Spleen (tissue), 11 donors: ENCODE data around the gene LNPK. TPM values are rescaled to one million over a fixed set of nuclear protein-coding genes. Genes with fewer than 3 reads are reported as not detected.

Experiments used
- DNase-seq: peaks from one replicate; pipeline ENCODE4 v3.0.0-alpha.2; 2020
- H3K27ac ChIP-seq, 8 donors: fragments of 200-600 bp; sonication (generic) in 7 of 8; 1 replicate in 4 of 8; 2 replicates in 4 of 8; pipeline versions ENCODE4 v1.5.0 to v1.8.0; 2016 to 2021; ENCODE audit warnings: inconsistent platforms in 4 of 8, mild to moderate bottlenecking in 4 of 8, moderate library complexity in 1 of 8
- H3K27me3 ChIP-seq, 7 donors: fragments of 200-600 bp; sonication (generic) in 6 of 7; replicated peaks in 1 of 7; 1 replicate in 4 of 7; 2 replicates in 3 of 7; pipeline versions ENCODE4 v1.5.0 to v1.8.0; 2016 to 2021; ENCODE audit warnings: inconsistent platforms in 3 of 7, mild to moderate bottlenecking in 1 of 7
- H3K36me3 ChIP-seq, 6 donors: fragments of 200-600 bp; sonication (generic) in 5 of 6; 1 replicate in 4 of 6; 2 replicates in 2 of 6; pipeline versions ENCODE4 v1.5.0 to v1.8.0; 2016 to 2021; ENCODE audit warnings: inconsistent platforms in 2 of 6
- H3K4me1 ChIP-seq, 6 donors: fragments of 200-600 bp; sonication (generic) in 5 of 6; 1 replicate in 3 of 6; 2 replicates in 3 of 6; pipeline versions ENCODE4 v1.5.0 to v1.8.0; 2016 to 2021; ENCODE audit warnings: inconsistent platforms in 3 of 6
- H3K4me3 ChIP-seq, 8 donors: fragments of 200-600 bp; sonication (generic) in 7 of 8; 1 replicate in 4 of 8; 2 replicates in 4 of 8; pipeline versions ENCODE4 v1.5.0 to v1.8.0; 2016 to 2021; ENCODE audit warnings: inconsistent platforms in 4 of 8, mild to moderate bottlenecking in 4 of 8, moderate library complexity in 2 of 8
- H3K9me3 ChIP-seq, 8 donors: fragments of 200-600 bp; sonication (generic) in 7 of 8; 1 replicate in 4 of 8; 2 replicates in 4 of 8; pipeline versions ENCODE4 v1.5.0 to v1.8.0; 2016 to 2021; ENCODE audit warnings: inconsistent platforms in 4 of 8
- CTCF ChIP-seq, 11 experiments: fragments of 200-600 bp in 7 of 11; fragments of 450-650 bp in 4 of 11; sonication (generic) in 4 of 11; IDR thresholded peaks in 8 of 11; conservative IDR thresholded peaks in 3 of 11; 1 replicate in 7 of 11; 2 replicates in 4 of 11; pipeline versions ENCODE4 v1.4.0 to v1.8.0; 2016 to 2021; ENCODE audit warnings: antibody characterized with exemption in 11 of 11, inconsistent platforms in 4 of 11, mild to moderate bottlenecking in 1 of 11
- POLR2A ChIP-seq, 3 donors: fragments of 450-650 bp; IDR thresholded peaks; one replicate each; pipeline ENCODE4 v1.5.1; 2017; ENCODE audit warnings: antibody characterized with exemption in 3 of 3, mild to moderate bottlenecking in 1 of 3
- POLR2AphosphoS5 ChIP-seq, 3 donors: sonication (generic); formaldehyde crosslinking; IDR thresholded peaks; one replicate each; pipeline ENCODE4 v1.5.1; 2017; ENCODE audit warnings: antibody characterized with exemption in 3 of 3
- WGBS, 5 donors: extraction: QIAGEN DNeasy Blood & Tissue Kit in 3 of 5; methylation state at CpG; one replicate each; pipeline versions ENCODE4 v1.1.5 to v1.1.7; 2013 to 2018; 5-methylcytosine and 5-hydroxymethylcytosine counted together
- intact Hi-C: fragments of 100-400 bp; cut with DNase I; formaldehyde crosslinking; loops from one replicate; pipeline ENCODE4 v1.15.0; 2023; ENCODE audit warnings: low total_unique reads
- polyA plus RNA-seq, 3 donors: library from polyadenylated mRNA; stranded (reverse); fragments of 200-250 nt; gene quantifications; one replicate each; pipeline ENCODE4 v1.2.1, GENCODE V29; 2013
- total RNA-seq, 7 donors: library from RNA; depleted of rRNA in 3 of 7; stranded (reverse); fragments of >200 nt in 3 of 7; fragmentation: NEBNext Ultra II Directional in 4 of 7; extraction: Animal tissue kit (Norgen Biotek cat#: 25700) in 4 of 7; gene quantifications; one replicate each; pipeline versions ENCODE4 v1.1.0 to v1.2.1, GENCODE V29; 2016 to 2021
- donor health status: healthy with polysubstance abuse.
- donor health status: DM: no; HTN: no; CAD: no; lungs with moderate emphysema.
- donor health status: DM: no; HTN: no; CAD: no.
- donor health status: Bipolar disorder and iron deficiency.
- donor health status: healthy.
- donor health status: DM: no; HTN: no; CAD: no.
- donor health status: DM: yes; HTN: yes; CAD: no.

The LNPK gene
- total and polyA plus RNA-seq, 10 donors, result 2.1 to 31.9 (median 17.0) TPM

GRCh38 chr2:175950512-175950911 is 51.6 kb downstream of the LNPK start:
- intact Hi-C loops, result no loop called here
- Histone ChIP-seq H3K27ac (no peak overlapping the region), H3K27me3 (no peaks in the 10 kb centered on the region), H3K36me3 (peaks cover 0 to 48% (median 13%) of the 10 kb centered on the region in 6 donors), H3K4me1 (no peaks in the 10 kb centered on the region), H3K4me3 (no peak overlapping the region), H3K9me3 (no peaks in the 10 kb centered on the region)
- TF ChIP-seq POLR2A (IDR thresholded peaks at IDR 0.05) (no peak), CTCF (IDR thresholded peaks at IDR 0.05 in 8 of 11, conservative IDR thresholded peaks at IDR 0.05 in 3 of 11) (no peak), POLR2AphosphoS5 (IDR thresholded peaks at IDR 0.05) (no peak)
- DNase-seq, result no peak
- 96 to 100% (median 98%) methylated on average over 3 of the region's 3 CpGs for WGBS, 5 donors

- no peak overlapping the region for H3K4me3 ChIP-seq
- H3K4me1 ChIP-seq, result no peaks in the 10 kb centered on the region
- TF ChIP-seq POLR2A (IDR thresholded peaks at IDR 0.05) (no peak), POLR2AphosphoS5 (IDR thresholded peaks at IDR 0.05) (no peak), CTCF (IDR thresholded peaks at IDR 0.05 in 8 of 11, conservative IDR thresholded peaks at IDR 0.05 in 3 of 11) (no peak)
- 84 to 100% (median 95%) methylated on average over 1 of the region's 1 CpG for WGBS, 5 donors
- H3K27me3 ChIP-seq, result no peaks in the 10 kb centered on the region
- H3K9me3 ChIP-seq, result no peaks in the 10 kb centered on the region
- H3K27ac ChIP-seq, result no peak overlapping the region
- DNase-seq, result no peak
- intact Hi-C loops, result no loop called here
- peaks cover 0 to 46% (median 14%) of the 10 kb centered on the region in 6 donors for H3K36me3 ChIP-seq
Measured at GRCh38 chr2:175948191-175948590, 53.9 kb downstream of the LNPK start.

DNA sequence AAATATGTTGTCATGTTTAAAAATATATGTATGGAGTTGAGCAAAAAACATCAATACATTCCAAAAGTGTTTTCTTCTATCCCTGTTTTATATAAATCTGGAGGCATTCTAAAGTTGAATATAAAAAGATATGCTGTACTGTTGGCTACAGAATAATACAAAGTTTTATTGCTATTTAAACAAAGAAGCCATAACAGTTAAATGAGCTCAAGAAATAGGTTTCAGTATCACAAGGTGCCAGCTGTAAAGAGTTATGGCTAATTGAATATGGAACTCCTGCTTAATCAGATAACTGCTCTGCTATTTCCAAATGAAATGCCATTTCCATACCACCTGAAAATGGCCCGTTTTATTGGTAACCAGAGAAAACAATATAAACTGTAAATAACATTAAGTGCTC is 55.0 kb downstream of the LNPK start:
- Histone ChIP-seq H3K4me3 (no peak overlapping the region), H3K27ac (no peak overlapping the region), H3K4me1 (no peaks in the 10 kb centered on the region), H3K36me3 (peaks cover 0 to 57% (median 12%) of the 10 kb centered on the region in 6 donors), H3K9me3 (peaks cover 0 to 8% (median 3%) of the 10 kb centered on the region in 8 donors), H3K27me3 (no peaks in the 10 kb centered on the region)
- TF ChIP-seq CTCF (IDR thresholded peaks at IDR 0.05 in 8 of 11, conservative IDR thresholded peaks at IDR 0.05 in 3 of 11), result no peak
- no peak for TF ChIP-seq POLR2AphosphoS5 (IDR thresholded peaks at IDR 0.05)
- TF ChIP-seq POLR2A (IDR thresholded peaks at IDR 0.05), result no peak
- 90 to 100% (median 94%) methylated on average over 1 of the region's 1 CpG for WGBS, 5 donors
- no peak for DNase-seq
- intact Hi-C loops, result no loop called here

DNA sequence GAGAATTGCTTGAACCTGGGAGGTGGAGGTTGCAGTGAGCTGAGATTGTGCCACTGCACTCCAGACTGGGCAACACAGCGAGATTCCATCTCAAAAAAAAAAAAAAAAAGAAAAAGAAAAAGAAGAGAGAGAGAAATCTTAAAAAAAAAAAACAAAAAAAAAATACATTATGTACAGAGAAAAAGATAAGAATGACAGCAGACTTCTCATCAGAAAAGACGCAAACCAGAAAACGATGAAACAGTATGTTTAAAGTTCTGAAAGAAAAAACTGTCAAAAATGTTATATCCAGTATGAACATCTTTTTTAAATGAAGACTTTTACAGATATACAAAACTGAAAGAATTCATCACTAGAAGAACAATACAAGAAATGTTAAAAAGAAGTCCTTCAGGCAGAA is 60.4 kb downstream of the LNPK start:
- WGBS, 5 donors, result 93 to 100% (median 97%) methylated on average over 3 of the region's 3 CpGs
- no peak for DNase-seq
- Histone ChIP-seq H3K4me3 (no peak overlapping the region), H3K36me3 (peaks cover 0 to 94% (median 10%) of the 10 kb centered on the region in 6 donors), H3K9me3 (peaks cover 0 to 16% (median 8%) of the 10 kb centered on the region in 8 donors), H3K4me1 (no peaks in the 10 kb centered on the region), H3K27me3 (no peaks in the 10 kb centered on the region), H3K27ac (no peak overlapping the region)
- TF ChIP-seq POLR2A (IDR thresholded peaks at IDR 0.05) (no peak), POLR2AphosphoS5 (IDR thresholded peaks at IDR 0.05) (no peak), CTCF (IDR thresholded peaks at IDR 0.05 in 8 of 11, conservative IDR thresholded peaks at IDR 0.05 in 3 of 11) (no peak)
- intact Hi-C loops, result no loop called here
